Measurements from ENCODE around the gene INHBA. TPM values are rescaled to one million over a fixed set of nuclear protein-coding genes. Genes with fewer than 3 reads are reported as not detected.

Gene INHBA
- total and polyA plus RNA-seq, 9 of the 15 experiments (the other 6 are each of a cell fraction or from before 2014, with no cell fraction given): 0.02 to 0.04 TPM; not detected in 7

DNA sequence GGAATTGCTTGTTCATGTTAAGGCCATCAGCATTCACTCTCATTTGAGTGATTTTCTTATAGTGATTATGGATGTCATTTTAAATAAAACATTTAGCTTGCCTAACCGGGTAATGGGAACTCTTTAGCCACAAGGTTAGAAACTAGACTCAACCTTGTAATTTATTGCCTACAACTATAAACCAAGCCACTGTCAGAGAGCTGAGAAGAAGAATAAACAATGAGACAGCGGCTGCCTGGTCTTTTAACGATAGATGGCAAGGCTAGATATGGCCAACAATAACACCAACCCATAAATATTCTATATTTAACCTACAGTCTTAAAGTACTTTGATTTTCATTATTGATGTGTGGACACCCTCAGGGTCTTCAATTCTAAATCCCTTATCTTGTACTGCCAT lies 27.8 kb upstream of the INHBA start:
- Histone ChIP-seq H4K20me1 (replicated peaks; ENCODE audit: control insufficient read depth, insufficient read depth, low read length) (no peaks in the 10 kb centered on the region), H3K4me1 (replicated peaks in 1 of 2; ENCODE audit: control insufficient read depth in 2 of 2, insufficient read depth in 2 of 2, low read length in 2 of 2) (no peaks in the 10 kb centered on the region), H3K36me3 (ENCODE audit: control insufficient read depth, insufficient read depth, low read length) (no peaks in the 10 kb centered on the region), H3K9me3 (replicated peaks; ENCODE audit: control insufficient read depth, insufficient read depth, low read depth, low read length) (no peaks in the 10 kb centered on the region), H3K4me2 (ENCODE audit: insufficient read depth, low read length) (no peak overlapping the region), H3K27me3 (ENCODE audit: control insufficient read depth in 2 of 2, insufficient read depth in 2 of 2, low read length in 2 of 2) (no peaks in the 10 kb centered on the region), H3K4me3 (no peak overlapping the region), H2AFZ (ENCODE audit: low read depth, low read length) (no peak overlapping the region), H3K27ac (ENCODE audit: extremely low read depth, low read depth, low read length) (no peak overlapping the region), H3K9me1 (ENCODE audit: control insufficient read depth, insufficient read depth, low read length) (no peaks in the 10 kb centered on the region), H3K9ac (ENCODE audit: insufficient read depth in 1 of 2, low read depth in 2 of 2, low read length in 2 of 2) (no peak overlapping the region), H3K79me2 (ENCODE audit: control insufficient read depth, insufficient read depth, low read length) (no peaks in the 10 kb centered on the region)
- 0% methylated on average over 3 of the region's 3 CpGs for WGBS (ENCODE audit: insufficient coverage, low coverage, missing lambda C conversion rate)
- ChIA-PET CTCF (ENCODE audit: low intra/inter-chr PET ratio) (no interaction called here), POLR2A (interaction anchor here (0.8 kb wide), 1 partner anchor 25 kb away, joined by 3 read pairs; no protein-coding TSS in a partner anchor)
- intact Hi-C loops (cut with micrococcal nuclease) (no loop called here), in situ Hi-C loops (cut with MboI) (no loop called here)
- no peak for ATAC-seq
- DNase-seq (ENCODE audit: extremely low read depth in 1 of 4, low spot score in 3 of 4): no peak
- no TSS peak for BruUV-seq (replicated peaks)
- no peak for TF ChIP-seq ERF (CRISPR knock-in tag; IDR thresholded peaks at IDR 0.05)
- TF ChIP-seq SLC30A9 (CRISPR knock-in tag; IDR thresholded peaks at IDR 0.05): no peak
- TF ChIP-seq PHTF2 (CRISPR knock-in tag; IDR thresholded peaks at IDR 0.05): no peak
- TF ChIP-seq IFI16 (CRISPR knock-in tag; IDR thresholded peaks at IDR 0.05): no peak
- TF ChIP-seq, protein P1, sequence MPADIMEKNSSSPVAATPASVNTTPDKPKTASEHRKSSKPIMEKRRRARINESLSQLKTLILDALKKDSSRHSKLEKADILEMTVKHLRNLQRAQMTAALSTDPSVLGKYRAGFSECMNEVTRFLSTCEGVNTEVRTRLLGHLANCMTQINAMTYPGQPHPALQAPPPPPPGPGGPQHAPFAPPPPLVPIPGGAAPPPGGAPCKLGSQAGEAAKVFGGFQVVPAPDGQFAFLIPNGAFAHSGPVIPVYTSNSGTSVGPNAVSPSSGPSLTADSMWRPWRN (IDR thresholded peaks at IDR 0.05; ENCODE audit: low read depth): no peak
- no peak for TF ChIP-seq CBFB (CRISPR knock-in tag; IDR thresholded peaks at IDR 0.05)
- TF ChIP-seq MYNN (IDR thresholded peaks at IDR 0.05): no peak
- TF ChIP-seq MYNN (CRISPR knock-in tag; IDR thresholded peaks at IDR 0.05): no peak
- TF ChIP-seq HNRNPH1 (optimal IDR thresholded peaks at IDR 0.05; ENCODE audit: low read depth, low read length): no peak
- TF ChIP-seq, protein P2, sequence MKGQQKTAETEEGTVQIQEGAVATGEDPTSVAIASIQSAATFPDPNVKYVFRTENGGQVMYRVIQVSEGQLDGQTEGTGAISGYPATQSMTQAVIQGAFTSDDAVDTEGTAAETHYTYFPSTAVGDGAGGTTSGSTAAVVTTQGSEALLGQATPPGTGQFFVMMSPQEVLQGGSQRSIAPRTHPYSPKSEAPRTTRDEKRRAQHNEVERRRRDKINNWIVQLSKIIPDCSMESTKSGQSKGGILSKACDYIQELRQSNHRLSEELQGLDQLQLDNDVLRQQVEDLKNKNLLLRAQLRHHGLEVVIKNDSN (CRISPR knock-in tag; IDR thresholded peaks at IDR 0.05): no peak
- no peak for TF ChIP-seq SAP30 (IDR thresholded peaks at IDR 0.05; ENCODE audit: borderline replicate concordance, insufficient read depth, low read depth, low read length, poor library complexity, severe bottlenecking)
- no peak for TF ChIP-seq POLR3G (IDR thresholded peaks at IDR 0.05; ENCODE audit: extremely low read depth, insufficient read length, insufficient replicate concordance)
- TF ChIP-seq RBFOX2 (IDR thresholded peaks at IDR 0.05; ENCODE audit: low read depth, low read length): no peak
- FAIRE-seq: no peak
